Measurements from ENCODE around the gene ZBTB5.
"Not testable (repeated sequence)": the region's sequence is repeated elsewhere in the genome, so short reads cannot be mapped to it uniquely, and the experiment has no call there.

ZBTB5 gene

GRCh38 chr9:37449862-37450632, 15.2 kb downstream of the ZBTB5 start:
- DNase-seq (ENCODE audit: low spot score), result no peak

- no peak for DNase-seq (ENCODE audit: low spot score)
Measured at GRCh38 chr9:37447111-37447510, 18.1 kb downstream of the ZBTB5 start.

- no peak for DNase-seq (ENCODE audit: low spot score)
Measured at GRCh38 chr9:37446401-37446800, 18.8 kb downstream of the ZBTB5 start.

GRCh38 chr9:37445832-37446231, 19.4 kb downstream of the ZBTB5 start:
- no peak for DNase-seq (ENCODE audit: low spot score)

GRCh38 chr9:37444890-37445289, 20.4 kb downstream of the ZBTB5 start:
- DNase-seq (ENCODE audit: low spot score), result no peak

- no peak for DNase-seq (ENCODE audit: low spot score)
Measured at GRCh38 chr9:37443566-37443965, 21.7 kb downstream of the ZBTB5 start.

- no peak for DNase-seq (ENCODE audit: low spot score)
Measured at GRCh38 chr9:37442556-37442955, 22.7 kb downstream of the ZBTB5 start.

GRCh38 chr9:37441776-37442370, 23.4 kb downstream of the ZBTB5 start:
- DNase-seq (ENCODE audit: low spot score), result no peak

- DNase-seq (ENCODE audit: low spot score), result no peak
Measured at GRCh38 chr9:37438359-37438758, 26.9 kb downstream of the ZBTB5 start.

GRCh38 chr9:37437621-37438020, 27.6 kb downstream of the ZBTB5 start:
- no peak for DNase-seq (ENCODE audit: low spot score)

- DNase-seq (ENCODE audit: low spot score), result no peak
Measured at GRCh38 chr9:37437010-37437409, 28.2 kb downstream of the ZBTB5 start.

GRCh38 chr9:37436540-37436939, 28.7 kb downstream of the ZBTB5 start:
- DNase-seq (ENCODE audit: low spot score), result no peak

- no peak for DNase-seq (ENCODE audit: low spot score)
Measured at GRCh38 chr9:37433867-37434371, 31.3 kb downstream of the ZBTB5 start.

GRCh38 chr9:37432020-37432419, 33.2 kb downstream of the ZBTB5 start:
- DNase-seq (ENCODE audit: low spot score), result no peak

- DNase-seq (ENCODE audit: low spot score), result no peak
Measured at GRCh38 chr9:37430841-37431597, 34.2 kb downstream of the ZBTB5 start.

- DNase-seq (ENCODE audit: low spot score), result no peak
Measured at GRCh38 chr9:37429441-37430285, 35.6 kb downstream of the ZBTB5 start.

- DNase-seq (ENCODE audit: low spot score), result no peak
Measured at GRCh38 chr9:37428345-37428744, 36.9 kb downstream of the ZBTB5 start.

- DNase-seq (ENCODE audit: low spot score), result no peak
Measured at GRCh38 chr9:37426846-37427245, 38.4 kb downstream of the ZBTB5 start.

- DNase-seq (ENCODE audit: low spot score), result not testable (repeated sequence)
Measured at GRCh38 chr9:37426431-37426830, 38.8 kb downstream of the ZBTB5 start.

- no peak for DNase-seq (ENCODE audit: low spot score)
Measured at GRCh38 chr9:37425298-37425752, 39.9 kb downstream of the ZBTB5 start.

- DNase-seq (ENCODE audit: low spot score), result no peak
Measured at GRCh38 chr9:37424686-37425297, 40.5 kb downstream of the ZBTB5 start.
